A549 (cell line): ENCODE measurements around the gene SLC38A6.

Experiments
- CHD4 ChIP-seq: fragments of 200-600 bp; sonication (generic); IDR thresholded peaks from 2 replicates; pipeline ENCODE4 v1.6.1; 2016; ENCODE audit warnings: antibody characterized with exemption, mild to moderate bottlenecking, borderline replicate concordance
- CTCF ChIP-seq: fragments of >200 bp; sonication (Bioruptor Twin); formaldehyde crosslinking; IDR thresholded peaks from 3 replicates; pipeline ENCODE4 v1.5.1; 2016
- E2F6 ChIP-seq: IDR thresholded peaks from 2 replicates; pipeline ENCODE4 v1.6.1; 2012; ENCODE audit warnings: low read depth, borderline replicate concordance
- ESRRA ChIP-seq: fragments of 150-350 bp; IDR thresholded peaks from 2 replicates; pipeline ENCODE4 v1.6.1; 2014; ENCODE audit warnings: mild to moderate bottlenecking, low read length, borderline replicate concordance
- FOSL2 ChIP-seq, 2 experiments: fragments of 450-650 bp in 1 of 2; fragments of >200 bp in 1 of 2; sonication (Bioruptor Twin) in 1 of 2; formaldehyde crosslinking; IDR thresholded peaks; 2 replicates each; pipeline versions ENCODE4 v1.5.0 to v1.6.1; 2016 to 2020; ENCODE audit warnings: mild to moderate bottlenecking in 1 of 2, moderate library complexity in 1 of 2
- HDAC2 ChIP-seq: fragments of 200-600 bp; sonication (generic); IDR thresholded peaks from 2 replicates; pipeline ENCODE4 v1.6.1; 2016
- MAX ChIP-seq: IDR thresholded peaks from 2 replicates; pipeline ENCODE4 v1.6.1; 2012
- POLR2A ChIP-seq: IDR thresholded peaks from 2 replicates; pipeline ENCODE4 v1.6.1; 2012; ENCODE audit warnings: mild to moderate bottlenecking, low read length
- REST ChIP-seq: fragments of 200-600 bp; sonication (generic); IDR thresholded peaks from 2 replicates; pipeline ENCODE4 v1.6.1; 2016; ENCODE audit warnings: antibody characterized with exemption, mild to moderate bottlenecking, moderate library complexity
- RFX5 ChIP-seq: fragments of 450-650 bp; IDR thresholded peaks from 2 replicates; pipeline ENCODE4 v1.7.1; 2014; ENCODE audit warnings: antibody characterized with exemption, mild to moderate bottlenecking, moderate library complexity
- TP53 ChIP-seq: fragments of 250-450 bp; sonication (Bioruptor Pico); IDR thresholded peaks from 2 replicates; pipeline ENCODE4 v1.5.0; 2021; ENCODE audit warnings: mild to moderate bottlenecking, moderate library complexity
- USF2 ChIP-seq: fragments of 450-650 bp; IDR thresholded peaks from 2 replicates; pipeline ENCODE4 v1.6.1; 2014; ENCODE audit warnings: antibody characterized with exemption
- ZFP36 ChIP-seq: fragments of 450-650 bp; IDR thresholded peaks from 2 replicates; pipeline ENCODE4 v1.6.1; 2014; ENCODE audit warnings: borderline replicate concordance; ENCODE audit not compliant: partially characterized antibody

- TF ChIP-seq POLR2A (no peak), CTCF (no peak), E2F6 (no peak), HDAC2 (no peak), REST (no peak), MAX (no peak), CHD4 (no peak), FOSL2 (IDR thresholded peaks at IDR 0.05) (no peak), FOSL2 (CRISPR knock-in tag; IDR thresholded peaks at IDR 0.05) (no peak), ESRRA (no peak), USF2 (no peak), TP53 (no peak), ZFP36 (no peak), RFX5 (no peak)
These were observed 52.0 kb downstream of the SLC38A6 start for GRCh38 chr14:61033054-61033453.
